HCT116 (cell line): ENCODE results near the gene TANC1. TPM values are rescaled to one million over a fixed set of nuclear protein-coding genes. Genes with fewer than 3 reads are reported as not detected.

Experiments
- ATAC-seq: fragments of 200-7000 bp; cut with Tn5 transposase; 2 replicates; pipeline ENCODE4 v1.9.1; 2020; ENCODE audit warnings: mild to moderate bottlenecking, moderate library complexity
- BruUV-seq: library from RNA; stranded (reverse); fragments of 400-500 nt; replicated peaks from 2 replicates; lab custom pipeline; 2021; lab: Mats Ljungman, UMichigan
- CTCF ChIA-PET: fragments of 300-600 bp; sonication (Branson Sonifier 250); formaldehyde crosslinking; loops from one replicate; lab custom pipeline; 2021; ENCODE audit warnings: antibody characterized with exemption; lab: Charles Lee
- POLR2A ChIA-PET: fragments of 300-600, 350-600 bp; sonication (Branson Sonifier 250); formaldehyde crosslinking; loops from one replicate; lab custom pipeline; 2021; ENCODE audit warnings: antibody characterized with exemption; lab: Charles Lee
- RAD21 ChIA-PET, 2 experiments: fragments of 300-600 bp; sonication (Branson Sonifier 250); formaldehyde crosslinking; loops; one replicate each; lab custom pipeline; 2023; ENCODE audit warnings: low total read pairs in 2 of 2; ENCODE audit not compliant: uncharacterized antibody in 2 of 2, unreplicated experiment in 2 of 2, low non-redundant PET in 1 of 2; lab: Charles Lee
- DNase-seq: peaks from one replicate; pipeline ENCODE4 v3.0.0-alpha.2; 2010; ENCODE audit warnings: low read depth, low spot score
- H2AFZ ChIP-seq: fragments of 200-600 bp; shearing (Covaris generic), sonication (generic); 2 replicates; pipeline ENCODE4 v1.6.1; 2017; ENCODE audit warnings: low read depth, mixed run types, mixed read lengths, antibody characterized with exemption, low read length; ENCODE audit not compliant: poor library complexity, severe bottlenecking
- H3K27ac ChIP-seq: 2 replicates; pipeline ENCODE4 v1.5.1; 2012; ENCODE audit warnings: low read depth, low read length
- H3K27me3 ChIP-seq: fragments of 200-600 bp; sonication (generic); 2 replicates; pipeline ENCODE4 v1.6.1; 2016; ENCODE audit warnings: mixed run types, low read length, mixed read lengths; ENCODE audit not compliant: insufficient read depth
- H3K36me3 ChIP-seq, 2 experiments: fragments of 200-500 bp in 1 of 2; fragments of 200-600 bp in 1 of 2; sonication (Bioruptor generic) in 1 of 2; sonication (generic) in 1 of 2; 2 replicates each; pipeline versions ENCODE4 v1.5.1 to v1.6.1; 2014 to 2016; ENCODE audit warnings: low read length in 2 of 2, inconsistent platforms in 1 of 2, mixed read lengths in 1 of 2, mixed run types in 1 of 2; ENCODE audit not compliant: insufficient read depth in 2 of 2, control insufficient read depth in 1 of 2
- H3K4me1 ChIP-seq, 2 experiments: fragments of 200-600 bp in 1 of 2; sonication (generic) in 1 of 2; 2 replicates each; pipeline versions ENCODE4 v1.5.1 to v1.6.1; 2012 to 2017; ENCODE audit warnings: low read length in 2 of 2, inconsistent platforms in 1 of 2, mild to moderate bottlenecking in 1 of 2, mixed read lengths in 1 of 2, mixed run types in 1 of 2, moderate library complexity in 1 of 2; ENCODE audit not compliant: insufficient read depth in 2 of 2, control insufficient read depth in 1 of 2
- H3K4me2 ChIP-seq: fragments of 200-600 bp; sonication (generic); 2 replicates; pipeline ENCODE4 v1.6.1; 2017; ENCODE audit warnings: mixed run types, low read length, mixed read lengths
- H3K4me3 ChIP-seq, 2 experiments: fragments of 200-600 bp in 1 of 2; sonication (generic) in 1 of 2; replicated peaks in 1 of 2; 2 replicates each; pipeline ENCODE4 v1.5.1; 2011 to 2016; ENCODE audit warnings: low read length in 2 of 2, control low read depth in 1 of 2, low read depth in 1 of 2, mild to moderate bottlenecking in 1 of 2, mixed read lengths in 1 of 2, mixed run types in 1 of 2
- H3K79me2 ChIP-seq: fragments of 200-600 bp; sonication (generic); 2 replicates; pipeline ENCODE4 v1.6.1; 2017; ENCODE audit warnings: mild to moderate bottlenecking, mixed run types, low read length, moderate library complexity, mixed read lengths; ENCODE audit not compliant: insufficient read depth
- H3K9ac ChIP-seq: fragments of 200-600 bp; sonication (generic); 2 replicates; pipeline ENCODE4 v1.6.1; 2016; ENCODE audit warnings: low read length, mixed read lengths
- H3K9me2 ChIP-seq: fragments of 200-600 bp; sonication (generic), shearing (Covaris generic); 2 replicates; pipeline ENCODE4 v1.6.1; 2017; ENCODE audit warnings: mixed run types, mild to moderate bottlenecking, moderate library complexity; ENCODE audit not compliant: insufficient read depth
- H3K9me3 ChIP-seq, 2 experiments: fragments of 200-500 bp in 1 of 2; fragments of 200-600 bp in 1 of 2; sonication (Bioruptor generic) in 1 of 2; sonication (generic) in 1 of 2; 2 replicates each; pipeline ENCODE4 v1.6.1; 2014 to 2017; ENCODE audit warnings: low read length in 2 of 2, mixed read lengths in 2 of 2, inconsistent platforms in 1 of 2, low read depth in 1 of 2, mild to moderate bottlenecking in 1 of 2, mixed run types in 1 of 2, moderate library complexity in 1 of 2; ENCODE audit not compliant: control insufficient read depth in 1 of 2, insufficient read depth in 1 of 2
- H4K20me1 ChIP-seq: fragments of 200-600 bp; sonication (generic), shearing (Covaris generic); 2 replicates; pipeline ENCODE4 v1.6.1; 2017; ENCODE audit warnings: mixed run types, mild to moderate bottlenecking, moderate library complexity; ENCODE audit not compliant: insufficient read depth
- CEBPB ChIP-seq: IDR thresholded peaks from 2 replicates; pipeline ENCODE4 v1.6.1; 2012; ENCODE audit warnings: low read depth
- CTCF ChIP-seq, 3 experiments: fragments of 200-600 bp in 1 of 3; sonication (generic) in 1 of 3; IDR thresholded peaks in 2 of 3; conservative IDR thresholded peaks in 1 of 3; 2 replicates each; pipeline ENCODE4 v1.5.1; 2012 to 2017; ENCODE audit warnings: low read depth in 2 of 3, low read length in 2 of 3, antibody characterized with exemption in 1 of 3, borderline replicate concordance in 1 of 3, control low read depth in 1 of 3, mild to moderate bottlenecking in 1 of 3, mixed read lengths in 1 of 3, mixed run types in 1 of 3, moderate library complexity in 1 of 3; ENCODE audit not compliant: insufficient read depth in 1 of 3
- POLR2AphosphoS5 ChIP-seq: IDR thresholded peaks from 2 replicates; pipeline ENCODE4 v1.6.1; 2011; ENCODE audit warnings: mild to moderate bottlenecking, low read depth, low read length, moderate library complexity
- ZBTB33 ChIP-seq: IDR thresholded peaks from 2 replicates; pipeline ENCODE4 v1.6.1; 2011; ENCODE audit warnings: mild to moderate bottlenecking, low read length, moderate library complexity; ENCODE audit not compliant: insufficient replicate concordance; ENCODE audit errors: extremely low read depth
- intact Hi-C: fragments of 100-400 bp; cut with micrococcal nuclease; formaldehyde crosslinking; loops from 2 replicates; pipeline ENCODE4 v1.10.0; 2022
- total RNA-seq: library from RNA; stranded (reverse); gene quantifications from one replicate; pipeline ENCODE4 v1.2.1, GENCODE V29; 2021; ENCODE audit not compliant: unreplicated experiment

The TANC1 gene
- total RNA-seq, 1 experiment from 2014 or later: 15.1 TPM

- intact Hi-C loops: no loop called here
- ChIA-PET CTCF (no interaction called here), RAD21 (no interaction called here), POLR2A (interaction anchor here (0.9 kb wide), 1 partner anchor 11 kb away, joined by 3 read pairs; no protein-coding TSS in a partner anchor)
- Histone ChIP-seq H3K27ac (peak overlapping the region; percentile 51; the same call in 1 of the 2 replicates), H2AFZ (no peak overlapping the region), H3K9me3 (no peaks in the 10 kb centered on the region), H3K4me2 (peak overlapping the region; percentile 47), H3K79me2 (no peaks in the 10 kb centered on the region), H3K9me2 (no peaks in the 10 kb centered on the region), H4K20me1 (no peaks in the 10 kb centered on the region), H3K27me3 (no peaks in the 10 kb centered on the region), H3K36me3 (no peaks in the 10 kb centered on the region), H3K4me1 (peaks cover 21 to 32% of the 10 kb centered on the region in 2 experiments), H3K4me3 (no peak overlapping the region), H3K9ac (no peak overlapping the region)
- DNase-seq (no peak), ATAC-seq (no peak)
- BruUV-seq: no TSS peak
- TF ChIP-seq CEBPB (no peak), CTCF (IDR thresholded peaks at IDR 0.05 in 2 of 3, conservative IDR thresholded peaks at IDR 0.05 in 1 of 3; ENCODE audit: borderline replicate concordance in 1 of 3, insufficient read depth in 1 of 3, low read depth in 2 of 3, low read length in 2 of 3) (no peak), ZBTB33 (no peak), POLR2AphosphoS5 (no peak)
Observed at GRCh38 chr2:159065313-159065712, 96.9 kb downstream of the TANC1 start.
